Measurements from ENCODE around the gene NFE2L2.

DNA sequence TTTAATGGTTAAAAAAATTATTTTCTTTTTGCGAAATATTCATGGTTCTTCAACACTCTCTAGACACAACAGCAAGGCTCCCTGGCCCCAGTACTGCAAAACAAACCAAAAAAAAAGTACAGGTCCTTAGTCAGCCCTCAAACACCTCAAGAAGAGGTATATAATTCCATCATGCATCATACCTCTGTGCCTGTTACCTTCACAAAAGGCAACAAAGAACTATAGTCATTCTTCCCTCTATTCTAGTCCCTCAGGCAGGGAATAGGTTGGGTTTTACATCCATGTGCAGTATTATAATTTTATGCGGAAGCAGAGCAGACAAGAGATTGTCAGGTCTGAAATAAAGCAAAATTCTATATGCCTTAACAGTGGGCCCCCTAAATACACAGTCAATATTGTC lies 8.5 kb downstream of the NFE2L2 start:
- TF ChIP-seq CTCF (IDR thresholded peaks at IDR 0.05; ENCODE audit: insufficient read depth, low read depth, low read length): no peak
- no peak for TF ChIP-seq EZH2 (IDR thresholded peaks at IDR 0.05; ENCODE audit: insufficient read depth, low read length)

Data from astrocyte (in vitro differentiated cells and primary cell).